Activated CD8-positive, alpha-beta T cell treated with anti-CD3 and anti-CD28 coated beads for 36 hours (primary cell): ENCODE data around the gene LSM3. TPM values are rescaled to one million over a fixed set of nuclear protein-coding genes. Genes with fewer than 3 reads are reported as not detected.

ENCODE experiments used
- ATAC-seq: fragments of 200-7000 bp; cut with Tn5 transposase; one replicate; pipeline ENCODE4 v1.10.0; 2021; ENCODE audit warnings: mild to moderate bottlenecking, moderate library complexity
- CTCF ChIA-PET: fragments of 350-600 bp; sonication (Branson Sonifier 250); formaldehyde crosslinking; loops from one replicate; lab custom pipeline; 2021; ENCODE audit warnings: antibody characterized with exemption; lab: Charles Lee
- POLR2A ChIA-PET: fragments of 350-600 bp; sonication (Branson Sonifier 250); formaldehyde crosslinking; loops from one replicate; lab custom pipeline; 2021; ENCODE audit warnings: antibody characterized with exemption; lab: Charles Lee
- DNase-seq: peaks from one replicate; pipeline ENCODE4 v3.0.0-alpha.2; 2020
- H3K27ac Mint-ChIP-seq: one replicate; pipeline ENCODE4 v1.8.0; 2021; ENCODE audit warnings: mild to moderate bottlenecking, mixed read lengths
- H3K27me3 Mint-ChIP-seq: one replicate; pipeline ENCODE4 v1.8.0; 2021; ENCODE audit warnings: mixed read lengths
- H3K36me3 Mint-ChIP-seq: one replicate; pipeline ENCODE4 v1.8.0; 2021; ENCODE audit warnings: low read depth, mixed read lengths
- H3K4me1 Mint-ChIP-seq: one replicate; pipeline ENCODE4 v1.8.0; 2021; ENCODE audit warnings: low read depth, mixed read lengths
- H3K4me3 Mint-ChIP-seq: one replicate; pipeline ENCODE4 v1.8.0; 2021; ENCODE audit warnings: mild to moderate bottlenecking, moderate library complexity, mixed read lengths
- H3K9me3 Mint-ChIP-seq: one replicate; pipeline ENCODE4 v1.8.0; 2021; ENCODE audit warnings: mixed read lengths
- intact Hi-C: fragments of 100-400 bp; cut with micrococcal nuclease; formaldehyde crosslinking; loops from one replicate; pipeline ENCODE4 v1.10.0; 2022
- total RNA-seq, 2 experiments: library from RNA; stranded (reverse); gene quantifications; one replicate each; pipeline ENCODE4 v1.2.3, GENCODE V29; 2021
- TF ChIP-seq, protein P1 (sequence below): fragments of 200-600 bp; IDR thresholded peaks from one replicate; pipeline ENCODE4 v1.8.0; 2022; ENCODE audit warnings: antibody characterized with exemption, mild to moderate bottlenecking

Gene LSM3
- total RNA-seq, 2 experiments from 2014 or later = 20.0 to 20.5 TPM

DNA sequence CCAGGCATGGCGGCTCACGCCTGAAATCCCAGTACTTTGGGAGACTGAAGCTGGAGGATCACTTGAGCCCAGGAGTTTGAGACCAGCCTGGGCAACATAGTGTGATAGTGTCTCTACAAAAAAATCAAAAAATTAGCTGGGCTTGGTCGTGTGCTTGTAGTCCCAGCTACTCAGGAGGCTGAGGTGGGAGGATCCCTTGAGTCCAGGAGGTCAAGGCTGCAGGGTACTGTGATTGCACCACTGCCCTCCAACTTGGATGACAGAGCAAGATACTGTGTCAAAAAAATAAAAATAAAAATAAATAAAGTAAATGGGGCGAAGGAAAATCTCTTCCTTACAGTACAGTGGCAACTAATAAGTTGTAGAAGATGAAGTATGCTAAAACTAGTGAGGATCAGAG, 29.6 kb downstream of the LSM3 start:
- intact Hi-C loops = no loop called here
- H3K36me3 Mint-ChIP-seq = no peaks in the 10 kb centered on the region
- no peak overlapping the region for H3K27ac Mint-ChIP-seq
- H3K4me1 Mint-ChIP-seq = no peaks in the 10 kb centered on the region
- no peaks in the 10 kb centered on the region for H3K9me3 Mint-ChIP-seq
- ChIA-PET POLR2A (no interaction called here), CTCF (no interaction called here)
- DNase-seq (no peak), ATAC-seq (no peak)
- TF ChIP-seq, protein P1, sequence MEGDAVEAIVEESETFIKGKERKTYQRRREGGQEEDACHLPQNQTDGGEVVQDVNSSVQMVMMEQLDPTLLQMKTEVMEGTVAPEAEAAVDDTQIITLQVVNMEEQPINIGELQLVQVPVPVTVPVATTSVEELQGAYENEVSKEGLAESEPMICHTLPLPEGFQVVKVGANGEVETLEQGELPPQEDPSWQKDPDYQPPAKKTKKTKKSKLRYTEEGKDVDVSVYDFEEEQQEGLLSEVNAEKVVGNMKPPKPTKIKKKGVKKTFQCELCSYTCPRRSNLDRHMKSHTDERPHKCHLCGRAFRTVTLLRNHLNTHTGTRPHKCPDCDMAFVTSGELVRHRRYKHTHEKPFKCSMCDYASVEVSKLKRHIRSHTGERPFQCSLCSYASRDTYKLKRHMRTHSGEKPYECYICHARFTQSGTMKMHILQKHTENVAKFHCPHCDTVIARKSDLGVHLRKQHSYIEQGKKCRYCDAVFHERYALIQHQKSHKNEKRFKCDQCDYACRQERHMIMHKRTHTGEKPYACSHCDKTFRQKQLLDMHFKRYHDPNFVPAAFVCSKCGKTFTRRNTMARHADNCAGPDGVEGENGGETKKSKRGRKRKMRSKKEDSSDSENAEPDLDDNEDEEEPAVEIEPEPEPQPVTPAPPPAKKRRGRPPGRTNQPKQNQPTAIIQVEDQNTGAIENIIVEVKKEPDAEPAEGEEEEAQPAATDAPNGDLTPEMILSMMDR = no peak
- no peak overlapping the region for H3K4me3 Mint-ChIP-seq
- H3K27me3 Mint-ChIP-seq = no peaks in the 10 kb centered on the region

DNA sequence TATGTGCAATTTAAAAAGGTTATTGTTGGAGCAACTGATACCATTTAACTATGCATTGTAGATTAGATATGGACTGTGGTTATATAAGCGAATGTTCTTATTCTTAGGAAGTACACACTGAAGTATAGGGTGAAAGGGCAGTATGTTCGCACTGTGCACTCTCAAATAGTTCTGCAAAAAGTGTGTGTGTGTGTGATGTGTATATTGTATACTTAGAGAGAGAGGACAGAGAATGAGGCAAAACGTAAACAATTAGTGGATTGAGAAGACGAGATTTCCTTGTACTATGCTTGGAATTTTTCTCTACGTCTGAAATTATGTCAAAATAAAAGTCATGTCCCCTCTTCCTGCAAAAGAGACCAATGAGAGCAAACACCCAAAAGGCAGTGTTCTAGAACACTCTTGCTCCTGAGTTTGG, 30.4 kb downstream of the LSM3 start:
- H3K4me1 Mint-ChIP-seq = no peaks in the 10 kb centered on the region
- POLR2A ChIA-PET = no interaction called here
- intact Hi-C loops = no loop called here
- no peak overlapping the region for H3K4me3 Mint-ChIP-seq
- DNase-seq (no peak), ATAC-seq (no peak)
- TF ChIP-seq, protein P1 = no peak
- H3K27ac Mint-ChIP-seq = no peak overlapping the region
- H3K27me3 Mint-ChIP-seq = no peaks in the 10 kb centered on the region
- no peaks in the 10 kb centered on the region for H3K36me3 Mint-ChIP-seq
- CTCF ChIA-PET = no interaction called here
- no peaks in the 10 kb centered on the region for H3K9me3 Mint-ChIP-seq

DNA sequence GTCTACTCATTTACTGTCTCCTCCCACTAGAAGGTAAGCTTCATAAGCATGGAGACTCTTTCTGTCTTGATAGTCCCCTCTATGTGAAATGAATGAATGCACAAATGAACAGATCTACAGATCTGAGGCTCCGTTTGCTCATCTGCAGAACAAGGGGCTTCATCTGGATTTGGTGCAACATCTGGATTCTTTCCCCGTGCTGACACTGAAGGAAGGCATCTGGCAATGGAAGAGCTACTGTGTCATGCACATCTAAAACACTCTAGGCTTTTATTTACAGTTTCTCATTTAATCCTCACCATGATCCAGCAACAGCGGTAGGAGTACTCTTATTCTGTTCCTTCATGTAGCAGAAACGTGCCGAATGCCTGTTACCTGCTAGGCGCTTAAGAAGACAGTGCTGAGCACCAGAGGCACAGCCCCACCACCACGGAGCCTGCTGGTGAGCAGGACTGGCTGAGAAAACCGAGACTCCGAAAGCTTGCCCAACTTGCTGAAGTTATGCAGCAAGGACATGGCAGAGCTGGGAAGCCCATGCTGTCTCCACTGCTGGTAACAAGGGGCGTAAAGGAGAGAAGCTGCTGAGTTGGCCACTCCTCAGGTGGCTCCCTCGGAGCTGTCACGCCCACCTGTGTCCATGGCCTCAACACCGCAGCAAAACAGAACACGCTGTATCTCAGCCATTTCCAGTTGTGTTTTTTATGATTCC, 31.1 kb downstream of the LSM3 start:
- DNase-seq = no peak
- H3K4me1 Mint-ChIP-seq = no peaks in the 10 kb centered on the region
- H3K27me3 Mint-ChIP-seq = no peaks in the 10 kb centered on the region
- POLR2A ChIA-PET = no interaction called here
- CTCF ChIA-PET = interaction anchor here (0.8 kb wide), 1 partner anchor 559 kb away, joined by 3 read pairs; no protein-coding TSS in a partner anchor
- ATAC-seq = no peak
- H3K36me3 Mint-ChIP-seq = no peaks in the 10 kb centered on the region
- no peak overlapping the region for H3K4me3 Mint-ChIP-seq
- no peaks in the 10 kb centered on the region for H3K9me3 Mint-ChIP-seq
- TF ChIP-seq, protein P1 = no peak
- H3K27ac Mint-ChIP-seq = no peak overlapping the region
- intact Hi-C loops = no loop called here

DNA sequence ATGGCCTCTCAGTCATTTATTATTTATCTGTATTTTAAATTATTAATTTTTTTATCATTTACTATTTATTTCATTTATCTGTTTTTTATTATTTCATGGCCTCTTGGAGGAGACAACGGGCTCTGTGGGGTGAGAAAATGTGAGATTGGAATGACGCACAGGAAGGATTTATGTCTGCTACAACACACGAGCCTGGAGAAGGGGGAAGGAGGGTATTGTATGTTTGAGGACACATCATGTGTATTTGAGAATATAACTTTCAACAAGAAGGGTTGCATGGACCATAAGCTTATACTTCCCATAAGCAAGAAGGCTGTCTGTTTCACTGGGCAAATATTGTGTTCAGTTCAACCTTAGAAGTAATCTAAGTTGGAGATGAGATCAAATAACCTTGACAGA, 31.7 kb downstream of the LSM3 start:
- no peaks in the 10 kb centered on the region for H3K27me3 Mint-ChIP-seq
- H3K9me3 Mint-ChIP-seq = no peaks in the 10 kb centered on the region
- POLR2A ChIA-PET = interaction anchor here (0.6 to 1.4 kb wide), 2 partner anchors 9 to 32 kb away, joined by 3 to 6 read pairs; partner anchors contain the start of genes LSM3 and XPC
- no peak overlapping the region for H3K4me3 Mint-ChIP-seq
- no peak for ATAC-seq
- intact Hi-C loops = no loop called here
- CTCF ChIA-PET = interaction anchor here (0.8 to 2.0 kb wide), 2 partner anchors 9 to 559 kb away, joined by 3 to 7 read pairs; no protein-coding TSS in a partner anchor
- DNase-seq = no peak
- H3K36me3 Mint-ChIP-seq = no peaks in the 10 kb centered on the region
- H3K27ac Mint-ChIP-seq = no peak overlapping the region
- TF ChIP-seq, protein P1 = no peak
- no peaks in the 10 kb centered on the region for H3K4me1 Mint-ChIP-seq
